PC-3 (cell line): ENCODE measurements around the gene HCN1.

Experiments used
- EZH2phosphoT487 ChIP-seq: fragments of 300-600 bp; sonication (generic); IDR thresholded peaks from 2 replicates; pipeline ENCODE4 v1.6.1; 2018; ENCODE audit warnings: mild to moderate bottlenecking, antibody characterized with exemption, low read length, borderline replicate concordance
- TF ChIP-seq, protein P1 (sequence below): fragments of 300-600 bp; sonication (generic); conservative IDR thresholded peaks from 2 replicates; pipeline ENCODE4 v1.5.1; 2017; ENCODE audit warnings: antibody characterized with exemption, low read depth, mild to moderate bottlenecking, low read length

DNA sequence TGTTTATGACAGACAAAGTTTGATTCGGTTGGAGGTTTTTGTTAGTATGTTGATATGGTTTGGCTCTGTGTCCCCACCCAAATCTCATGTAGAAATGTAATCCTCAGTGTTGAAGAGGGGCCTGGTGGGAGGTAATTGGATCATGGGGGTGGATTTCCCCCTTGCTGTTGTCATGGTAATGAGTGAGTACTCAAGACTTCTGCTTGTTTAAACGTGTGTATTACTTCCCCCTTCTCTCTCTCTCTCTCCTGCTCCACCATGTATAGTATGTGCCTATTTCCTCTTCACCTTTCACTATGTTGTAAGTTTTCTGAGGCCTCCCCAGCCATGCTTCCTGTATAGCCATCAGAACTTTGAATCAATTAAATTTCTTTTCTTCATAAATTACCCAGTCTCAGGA lies 415.1 kb downstream of the HCN1 start:
- TF ChIP-seq, protein P1, sequence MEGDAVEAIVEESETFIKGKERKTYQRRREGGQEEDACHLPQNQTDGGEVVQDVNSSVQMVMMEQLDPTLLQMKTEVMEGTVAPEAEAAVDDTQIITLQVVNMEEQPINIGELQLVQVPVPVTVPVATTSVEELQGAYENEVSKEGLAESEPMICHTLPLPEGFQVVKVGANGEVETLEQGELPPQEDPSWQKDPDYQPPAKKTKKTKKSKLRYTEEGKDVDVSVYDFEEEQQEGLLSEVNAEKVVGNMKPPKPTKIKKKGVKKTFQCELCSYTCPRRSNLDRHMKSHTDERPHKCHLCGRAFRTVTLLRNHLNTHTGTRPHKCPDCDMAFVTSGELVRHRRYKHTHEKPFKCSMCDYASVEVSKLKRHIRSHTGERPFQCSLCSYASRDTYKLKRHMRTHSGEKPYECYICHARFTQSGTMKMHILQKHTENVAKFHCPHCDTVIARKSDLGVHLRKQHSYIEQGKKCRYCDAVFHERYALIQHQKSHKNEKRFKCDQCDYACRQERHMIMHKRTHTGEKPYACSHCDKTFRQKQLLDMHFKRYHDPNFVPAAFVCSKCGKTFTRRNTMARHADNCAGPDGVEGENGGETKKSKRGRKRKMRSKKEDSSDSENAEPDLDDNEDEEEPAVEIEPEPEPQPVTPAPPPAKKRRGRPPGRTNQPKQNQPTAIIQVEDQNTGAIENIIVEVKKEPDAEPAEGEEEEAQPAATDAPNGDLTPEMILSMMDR: no peak
- no peak for TF ChIP-seq EZH2phosphoT487
